Breast epithelium (tissue), 3 donors: ENCODE measurements around the gene CAPRIN2.

Source experiments
- POLR2A ChIP-seq: fragments of 450-650 bp; IDR thresholded peaks from one replicate; pipeline ENCODE4 v1.6.1; 2016; ENCODE audit warnings: antibody characterized with exemption, mild to moderate bottlenecking, moderate library complexity
- POLR2AphosphoS5 ChIP-seq, 3 donors: sonication (generic); formaldehyde crosslinking; IDR thresholded peaks; one replicate each; pipeline ENCODE4 v1.6.1; 2017; ENCODE audit warnings: antibody characterized with exemption in 3 of 3
- TF ChIP-seq, protein P1 (sequence below), 3 donors: fragments of 450-650 bp; IDR thresholded peaks; one replicate each; pipeline ENCODE4 v1.5.1; 2016 to 2017; ENCODE audit warnings: antibody characterized with exemption in 3 of 3, mild to moderate bottlenecking in 3 of 3, moderate library complexity in 3 of 3

GRCh38 chr12:30754750-30755394 is at the start of gene CAPRIN2:
- TF ChIP-seq POLR2AphosphoS5 (IDR thresholded peaks at IDR 0.05), result peak in 2 of 3 donors; percentile 42 to 72
- TF ChIP-seq, protein P1, sequence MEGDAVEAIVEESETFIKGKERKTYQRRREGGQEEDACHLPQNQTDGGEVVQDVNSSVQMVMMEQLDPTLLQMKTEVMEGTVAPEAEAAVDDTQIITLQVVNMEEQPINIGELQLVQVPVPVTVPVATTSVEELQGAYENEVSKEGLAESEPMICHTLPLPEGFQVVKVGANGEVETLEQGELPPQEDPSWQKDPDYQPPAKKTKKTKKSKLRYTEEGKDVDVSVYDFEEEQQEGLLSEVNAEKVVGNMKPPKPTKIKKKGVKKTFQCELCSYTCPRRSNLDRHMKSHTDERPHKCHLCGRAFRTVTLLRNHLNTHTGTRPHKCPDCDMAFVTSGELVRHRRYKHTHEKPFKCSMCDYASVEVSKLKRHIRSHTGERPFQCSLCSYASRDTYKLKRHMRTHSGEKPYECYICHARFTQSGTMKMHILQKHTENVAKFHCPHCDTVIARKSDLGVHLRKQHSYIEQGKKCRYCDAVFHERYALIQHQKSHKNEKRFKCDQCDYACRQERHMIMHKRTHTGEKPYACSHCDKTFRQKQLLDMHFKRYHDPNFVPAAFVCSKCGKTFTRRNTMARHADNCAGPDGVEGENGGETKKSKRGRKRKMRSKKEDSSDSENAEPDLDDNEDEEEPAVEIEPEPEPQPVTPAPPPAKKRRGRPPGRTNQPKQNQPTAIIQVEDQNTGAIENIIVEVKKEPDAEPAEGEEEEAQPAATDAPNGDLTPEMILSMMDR (IDR thresholded peaks at IDR 0.05), result peak in 2 of 3 donors; percentile 17
- peak; percentile 42 for TF ChIP-seq POLR2A
